Kidney epithelial cell (primary cell): ENCODE results near the gene CCDC88C. TPM values are rescaled to one million over a fixed set of nuclear protein-coding genes. Genes with fewer than 3 reads are reported as not detected.

Experiments used
- DNase-seq: peaks from one replicate; pipeline ENCODE4 v3.0.0-alpha.2; 2010; ENCODE audit warnings: low read depth
- H3K27me3 ChIP-seq: 2 replicates; pipeline ENCODE4 v1.6.0; 2011; ENCODE audit warnings: low read length; ENCODE audit not compliant: control insufficient read depth, insufficient read depth
- H3K36me3 ChIP-seq: 2 replicates; pipeline ENCODE4 v1.5.1; 2011; ENCODE audit warnings: low read length; ENCODE audit not compliant: control insufficient read depth, insufficient read depth
- H3K4me3 ChIP-seq: 2 replicates; pipeline ENCODE4 v1.5.1; 2011; ENCODE audit warnings: low read depth, mild to moderate bottlenecking, control low read depth, low read length
- total RNA-seq: library from RNA; depleted of rRNA; stranded (reverse); fragments of >200 nt; gene quantifications from 2 replicates; pipeline ENCODE4 v1.2.3, GENCODE V29; 2015
- TF ChIP-seq, protein P1 (sequence below): IDR thresholded peaks from 2 replicates; pipeline ENCODE4 v1.5.1; 2011; ENCODE audit warnings: mild to moderate bottlenecking, moderate library complexity, low read length, control low read depth, inconsistent platforms; ENCODE audit not compliant: insufficient read depth, poor library complexity, severe bottlenecking

Gene CCDC88C
- total RNA-seq, 1 donor from 2014 or later = 22.4 TPM

DNA sequence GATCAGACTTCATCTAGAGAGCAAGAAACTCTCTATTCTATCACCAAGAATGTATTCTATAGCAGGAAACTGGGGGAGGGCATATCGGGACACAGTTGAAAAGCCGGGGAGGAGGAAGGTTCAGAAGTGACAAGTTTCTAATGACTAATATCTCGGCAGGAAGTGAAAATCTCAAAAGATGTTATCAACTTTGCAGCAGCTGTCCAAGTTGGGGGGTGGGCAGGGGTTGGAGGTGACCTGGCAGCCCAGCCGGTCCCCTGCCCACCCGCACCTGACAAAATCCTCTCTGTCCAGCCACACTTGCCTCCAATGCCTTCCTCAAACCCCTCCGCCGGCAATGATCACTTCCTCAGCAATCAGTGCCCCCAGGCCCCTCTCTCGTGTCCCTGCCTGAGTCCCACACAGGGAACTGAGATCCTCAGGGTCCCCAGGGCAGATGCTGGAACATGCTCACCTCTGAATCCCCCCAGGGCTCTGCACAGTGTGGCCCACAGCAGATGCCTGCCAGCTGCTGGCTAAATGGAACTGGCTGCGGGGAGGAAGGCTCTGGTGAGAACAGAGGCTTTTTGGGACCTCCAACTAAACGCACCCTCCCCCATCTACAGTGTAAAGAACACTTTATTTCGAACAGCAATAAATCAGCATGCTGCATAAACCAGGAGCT, 43.9 kb downstream of the CCDC88C start:
- Histone ChIP-seq H3K4me3 (no peak overlapping the region), H3K36me3 (no peaks in the 10 kb centered on the region), H3K27me3 (no peaks in the 10 kb centered on the region)
- no peak for DNase-seq
- TF ChIP-seq, protein P1, sequence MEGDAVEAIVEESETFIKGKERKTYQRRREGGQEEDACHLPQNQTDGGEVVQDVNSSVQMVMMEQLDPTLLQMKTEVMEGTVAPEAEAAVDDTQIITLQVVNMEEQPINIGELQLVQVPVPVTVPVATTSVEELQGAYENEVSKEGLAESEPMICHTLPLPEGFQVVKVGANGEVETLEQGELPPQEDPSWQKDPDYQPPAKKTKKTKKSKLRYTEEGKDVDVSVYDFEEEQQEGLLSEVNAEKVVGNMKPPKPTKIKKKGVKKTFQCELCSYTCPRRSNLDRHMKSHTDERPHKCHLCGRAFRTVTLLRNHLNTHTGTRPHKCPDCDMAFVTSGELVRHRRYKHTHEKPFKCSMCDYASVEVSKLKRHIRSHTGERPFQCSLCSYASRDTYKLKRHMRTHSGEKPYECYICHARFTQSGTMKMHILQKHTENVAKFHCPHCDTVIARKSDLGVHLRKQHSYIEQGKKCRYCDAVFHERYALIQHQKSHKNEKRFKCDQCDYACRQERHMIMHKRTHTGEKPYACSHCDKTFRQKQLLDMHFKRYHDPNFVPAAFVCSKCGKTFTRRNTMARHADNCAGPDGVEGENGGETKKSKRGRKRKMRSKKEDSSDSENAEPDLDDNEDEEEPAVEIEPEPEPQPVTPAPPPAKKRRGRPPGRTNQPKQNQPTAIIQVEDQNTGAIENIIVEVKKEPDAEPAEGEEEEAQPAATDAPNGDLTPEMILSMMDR = no peak

DNA sequence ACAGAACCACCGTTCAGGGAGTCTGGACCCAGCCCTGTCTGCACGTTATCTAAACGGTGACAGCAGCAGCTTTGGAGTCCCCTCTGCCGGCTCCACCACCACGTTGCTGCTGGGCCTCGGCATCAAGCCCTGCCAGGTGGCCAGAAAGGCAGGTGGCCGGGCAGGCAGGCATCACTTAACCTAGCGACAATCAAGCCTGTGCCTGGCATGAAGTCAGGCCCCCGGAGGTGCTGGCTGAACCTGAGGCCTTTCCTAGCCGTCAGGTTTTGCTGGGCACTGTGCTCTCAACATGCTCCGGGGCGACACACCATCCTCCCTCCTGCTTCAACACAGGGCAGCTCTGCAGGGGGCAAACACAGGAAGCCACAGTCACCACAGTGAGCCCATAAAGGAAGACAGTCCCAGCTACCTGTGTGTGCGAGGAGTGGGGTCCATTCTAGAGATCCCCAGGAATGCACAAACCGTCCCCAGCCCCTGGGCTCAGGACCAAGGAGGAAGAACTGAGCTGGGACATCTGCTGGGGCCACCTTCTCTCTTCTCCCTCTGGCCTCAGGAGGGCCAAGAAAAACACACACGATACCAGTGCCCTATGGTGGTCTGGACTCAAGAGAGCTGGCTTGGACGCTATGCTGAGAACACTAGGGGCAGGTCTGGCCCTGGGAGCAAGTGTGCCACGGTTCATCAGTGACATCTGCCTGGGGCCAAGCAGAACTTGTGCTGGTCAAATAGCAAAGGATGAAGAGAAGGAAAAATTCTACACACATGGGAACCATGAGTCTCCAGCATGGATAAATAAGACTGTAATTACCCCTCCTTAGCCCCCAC, 44.7 kb downstream of the CCDC88C start:
- TF ChIP-seq, protein P1 = no peak
- H3K27me3 ChIP-seq = no peaks in the 10 kb centered on the region
- H3K4me3 ChIP-seq = no peak overlapping the region
- H3K36me3 ChIP-seq = no peaks in the 10 kb centered on the region
- no peak for DNase-seq

DNA sequence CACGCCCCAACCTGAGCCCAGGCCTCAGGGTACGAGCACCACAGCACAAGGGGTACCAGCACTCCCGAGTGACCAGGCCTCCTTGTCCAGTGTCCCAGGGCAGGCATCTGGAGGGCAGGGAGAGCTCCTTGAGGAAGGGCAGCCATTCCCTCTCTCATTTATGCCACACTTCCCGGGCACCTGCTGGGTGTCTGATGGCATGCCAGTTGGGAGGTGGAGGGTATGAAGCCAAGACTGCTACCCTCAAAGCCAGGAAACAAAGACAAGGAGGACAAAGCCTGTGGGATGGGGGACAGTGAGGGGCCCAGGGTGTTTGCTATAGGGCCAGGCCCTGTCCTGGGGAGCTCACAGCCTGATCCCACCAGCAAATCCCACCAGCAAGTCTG, 45.6 kb downstream of the CCDC88C start:
- H3K4me3 ChIP-seq = no peak overlapping the region
- TF ChIP-seq, protein P1 = no peak
- DNase-seq = no peak
- no peaks in the 10 kb centered on the region for H3K27me3 ChIP-seq
- H3K36me3 ChIP-seq = no peaks in the 10 kb centered on the region

DNA sequence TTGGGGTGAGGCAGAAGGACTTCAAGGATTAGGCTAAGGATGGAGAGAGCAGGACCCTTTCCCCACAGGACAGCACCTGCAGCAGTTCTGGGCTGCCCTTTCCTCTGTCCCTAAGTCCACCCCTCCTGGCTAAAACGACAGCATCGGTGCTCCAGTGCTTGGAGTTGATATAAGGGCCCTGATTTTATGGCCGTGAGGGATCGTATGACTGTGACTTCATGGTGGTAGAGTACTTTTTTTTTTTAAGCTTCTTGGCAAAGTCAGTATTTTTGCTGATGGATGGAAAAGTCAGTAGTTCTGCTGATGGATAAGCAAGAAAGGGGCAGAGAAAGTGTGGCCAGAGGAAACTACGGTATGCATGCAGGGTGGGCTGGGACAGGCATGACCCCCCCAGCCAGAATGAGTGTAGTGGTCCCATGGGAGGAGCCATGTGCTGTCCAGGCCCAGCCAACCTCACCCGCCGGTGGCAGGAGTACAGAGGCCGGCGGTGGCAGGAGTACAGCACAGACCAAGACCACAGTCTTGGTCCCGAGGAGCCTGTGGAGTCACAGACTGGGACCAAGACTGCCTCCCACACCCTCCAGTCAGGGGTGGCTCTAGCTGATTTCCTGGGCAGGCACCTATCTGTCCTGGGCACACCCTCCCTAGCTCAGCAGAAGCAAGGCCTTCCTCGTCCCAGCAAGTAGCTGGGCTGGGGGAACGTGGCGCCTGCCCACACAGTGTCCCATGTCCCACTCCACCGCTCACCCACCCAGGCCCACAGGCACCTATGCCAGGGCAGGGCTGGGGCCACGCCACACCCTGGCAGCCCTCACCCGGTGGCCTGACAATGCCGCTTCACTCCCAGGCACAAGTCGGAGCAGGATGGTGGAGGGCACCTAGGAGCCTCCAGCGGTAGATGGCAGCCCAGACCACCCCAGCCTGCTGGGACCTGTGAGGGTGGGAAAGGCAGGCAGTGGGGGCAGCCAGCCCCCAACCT, 46.3 kb downstream of the CCDC88C start:
- H3K36me3 ChIP-seq = no peaks in the 10 kb centered on the region

More for the DNA sequence above, 46.3 kb downstream of the CCDC88C start:
- Histone ChIP-seq H3K27me3 (no peaks in the 10 kb centered on the region), H3K4me3 (no peak overlapping the region)
- no peak for DNase-seq
- TF ChIP-seq, protein P1 = no peak
